K562 (cell line): Measurements from ENCODE around the gene DPP9. TPM values are rescaled to one million over a fixed set of nuclear protein-coding genes. Genes with fewer than 3 reads are reported as not detected.

ENCODE experiments used
- CEBPZ ChIP-seq: fragments of 150-350 bp; IDR thresholded peaks from 2 replicates; pipeline ENCODE4 v1.6.1; 2014; ENCODE audit warnings: low read depth, mild to moderate bottlenecking, low read length, borderline replicate concordance
- CTCF ChIP-seq, 3 experiments: IDR thresholded peaks in 2 of 3; conservative IDR thresholded peaks in 1 of 3; 2 replicates each; pipeline ENCODE4 v1.5.1; 2011 to 2012; ENCODE audit warnings: low read length in 3 of 3, mild to moderate bottlenecking in 3 of 3, control low read depth in 2 of 3, improper control_type of control experiment in 1 of 3, inconsistent platforms in 1 of 3, low read depth in 1 of 3, mixed read lengths in 1 of 3, moderate library complexity in 1 of 3; ENCODE audit not compliant: insufficient read depth in 2 of 3
- ERF ChIP-seq: fragments of 450-650 bp; formaldehyde crosslinking; IDR thresholded peaks from 2 replicates; pipeline ENCODE4 v1.4.0; 2020; ENCODE audit warnings: mild to moderate bottlenecking, mixed read lengths
- FUS ChIP-seq: fragments of 200-400 bp; formaldehyde crosslinking; optimal IDR thresholded peaks from 2 replicates; pipeline ENCODE3; 2017; ENCODE audit warnings: low read depth, low read length
- GTF2B ChIP-seq: IDR thresholded peaks from 2 replicates; pipeline ENCODE4 v1.6.1; 2011; ENCODE audit not compliant: insufficient read length; ENCODE audit errors: extremely low read depth
- HNRNPUL1 ChIP-seq: fragments of 200-400 bp; formaldehyde crosslinking; IDR thresholded peaks from 2 replicates; pipeline ENCODE4 v1.6.1; 2017; ENCODE audit warnings: low read length
- NFIC ChIP-seq: fragments of 450-650 bp; IDR thresholded peaks from 2 replicates; pipeline ENCODE4 v1.6.1; 2017; ENCODE audit warnings: mild to moderate bottlenecking, inconsistent platforms
- PCBP1 ChIP-seq: fragments of 200-400 bp; formaldehyde crosslinking; IDR thresholded peaks from 2 replicates; pipeline ENCODE4 v1.6.1; 2018; ENCODE audit warnings: mild to moderate bottlenecking, low read depth, low read length; ENCODE audit not compliant: poor library complexity, severe bottlenecking
- RB1 ChIP-seq: fragments of 450-650 bp; IDR thresholded peaks from 2 replicates; pipeline ENCODE4 v1.6.1; 2017; ENCODE audit warnings: low read depth, mild to moderate bottlenecking
- RBM22 ChIP-seq: fragments of 200-400 bp; formaldehyde crosslinking; IDR thresholded peaks from 2 replicates; pipeline ENCODE4 v1.6.1; 2018; ENCODE audit warnings: low read length, low read depth; ENCODE audit not compliant: poor library complexity, severe bottlenecking
- RUNX1 ChIP-seq: sonication (generic); IDR thresholded peaks from 2 replicates; pipeline ENCODE4 v1.6.1; 2016; ENCODE audit warnings: antibody characterized with exemption, low read depth
- SIX5 ChIP-seq, 2 experiments: IDR thresholded peaks; 2 replicates each; pipeline ENCODE4 v1.6.1; 2011; ENCODE audit warnings: low read length in 2 of 2, borderline replicate concordance in 1 of 2, low read depth in 1 of 2, mild to moderate bottlenecking in 1 of 2, moderate library complexity in 1 of 2; ENCODE audit not compliant: insufficient read depth in 1 of 2
- SREBF2 ChIP-seq: sonication (generic); formaldehyde crosslinking; IDR thresholded peaks from 2 replicates; pipeline ENCODE4 v1.4.0; 2020; ENCODE audit warnings: mild to moderate bottlenecking, missing genetic modification reagents
- SRSF9 ChIP-seq: fragments of 200-400 bp; formaldehyde crosslinking; IDR thresholded peaks from 2 replicates; pipeline ENCODE4 v1.6.1; 2017; ENCODE audit warnings: low read depth, low read length, borderline replicate concordance
- STAT5A ChIP-seq: IDR thresholded peaks from 2 replicates; pipeline ENCODE4 v1.6.1; 2012; ENCODE audit warnings: low read length, inconsistent platforms, borderline replicate concordance
- THRAP3 ChIP-seq: fragments of 450-650 bp; IDR thresholded peaks from 2 replicates; pipeline ENCODE4 v1.6.1; 2016; ENCODE audit warnings: mild to moderate bottlenecking, inconsistent platforms, borderline replicate concordance
- TRIM24 ChIP-seq, 2 experiments: fragments of 450-650 bp; IDR thresholded peaks; 2 replicates each; pipeline ENCODE4 v1.6.1; 2016
- TSC22D4 ChIP-seq: fragments of 450-650 bp; IDR thresholded peaks from 2 replicates; pipeline ENCODE4 v1.6.1; 2016; ENCODE audit warnings: missing genetic modification characterization, missing biosample characterization, control low read depth
- ZNF212 ChIP-seq: fragments of 450-650 bp; formaldehyde crosslinking; IDR thresholded peaks from 2 replicates; pipeline ENCODE4 v1.4.0; 2020; ENCODE audit warnings: mild to moderate bottlenecking
- ZNF280B ChIP-seq: fragments of 250-450 bp; sonication (Bioruptor Pico); IDR thresholded peaks from 2 replicates; pipeline ENCODE4 v1.5.1; 2021; ENCODE audit warnings: mild to moderate bottlenecking
- ZNF586 ChIP-seq: fragments of 450-650 bp; formaldehyde crosslinking; conservative IDR thresholded peaks from 2 replicates; pipeline ENCODE4 v1.4.0; 2020; ENCODE audit warnings: mild to moderate bottlenecking, moderate library complexity
- polyA plus RNA-seq, 8 experiments: library from polyadenylated mRNA; depleted of rRNA in 4 of 8; stranded (reverse) in 5 of 8; unstranded in 3 of 8; fragments of >200 nt; fragmentation: Nextera tagmentation in 2 of 8; fragmentation: Illumina TruSeq in 1 of 8; extraction: Ambion mirVana in 2 of 8; extraction: Trizol in 1 of 8; gene quantifications; 2 replicates each; pipeline versions ENCODE4 v1.2.1 to v1.2.3, GENCODE V29; 2011 to 2014; ENCODE audit warnings: inconsistent platforms in 1 of 8, missing spikeins in 1 of 8
- total RNA-seq, 7 experiments: library from RNA; depleted of rRNA in 6 of 7; stranded (reverse); fragments of >200 nt in 6 of 7; fragmentation: Illumina TruSeq in 2 of 7; extraction: Trizol in 2 of 7; gene quantifications; 2 replicates each; pipeline versions ENCODE4 v1.2.1 to v1.2.3, GENCODE V29; 2011 to 2021; ENCODE audit warnings: low replicate concordance in 1 of 7

DPP9 gene
- total and polyA plus RNA-seq, 9 of the 15 experiments (the other 6 are each of a cell fraction or from before 2014, with no cell fraction given): 0.90 to 66.7 (median 24.5) TPM

- TF ChIP-seq CEBPZ: no peak
- no peak for TF ChIP-seq GTF2B
- TF ChIP-seq RBM22: no peak
- TF ChIP-seq RB1: peak; percentile 69; the same call in 1 of the 2 replicates
- TF ChIP-seq THRAP3: no peak
- TF ChIP-seq ERF: no peak
- TF ChIP-seq FUS: no peak
- TF ChIP-seq CTCF (IDR thresholded peaks at IDR 0.05 in 2 of 3, conservative IDR thresholded peaks at IDR 0.05 in 1 of 3; ENCODE audit: insufficient read depth in 2 of 3, low read depth in 1 of 3, low read length in 3 of 3): peak; percentile 91 to 98 (median 94)
- TF ChIP-seq SIX5 (IDR thresholded peaks at IDR 0.05; ENCODE audit: borderline replicate concordance in 1 of 2, insufficient read depth in 1 of 2, low read depth in 1 of 2, low read length in 2 of 2): no peak
- peak; percentile 55 for TF ChIP-seq NFIC
- no peak for TF ChIP-seq SRSF9
- no peak for TF ChIP-seq HNRNPUL1
- TF ChIP-seq ZNF280B (CRISPR knock-in tag): no peak
- no peak for TF ChIP-seq ZNF586 (CRISPR knock-in tag)
- no peak for TF ChIP-seq SREBF2 (CRISPR knock-in tag)
- no peak for TF ChIP-seq ZNF212 (CRISPR knock-in tag)
- TF ChIP-seq RUNX1: no peak
- TF ChIP-seq TRIM24 (IDR thresholded peaks at IDR 0.05): peak; percentile 48 to 52; a peak in 2 of 4 replicates
- TF ChIP-seq PCBP1: no peak
- 0 out of 2 replicates have a peak, but pooled peaks have one; percentile 27 for TF ChIP-seq STAT5A
- TF ChIP-seq TSC22D4 (tag): no peak
Measured at GRCh38 chr19:4633140-4633967, 90.3 kb downstream of the DPP9 start (continued).
